22Rv1 (cell line): ENCODE measurements around the gene FGF21.
A peak's percentile ranks its signal among the peaks of the same experiment; 100 is the strongest.

Experiments used
- H3K27ac ChIP-seq: fragments of 450-650 bp; 2 replicates; pipeline ENCODE4 v1.5.1; 2017
- ZFX ChIP-seq: fragments of 450-650 bp; IDR thresholded peaks from 2 replicates; pipeline ENCODE4 v1.6.1; 2017; ENCODE audit warnings: antibody characterized with exemption, borderline replicate concordance
- TF ChIP-seq, protein P1 (sequence below): fragments of 450-650 bp; IDR thresholded peaks from 2 replicates; pipeline ENCODE4 v1.5.1; 2017; ENCODE audit warnings: mild to moderate bottlenecking

FGF21 gene

DNA sequence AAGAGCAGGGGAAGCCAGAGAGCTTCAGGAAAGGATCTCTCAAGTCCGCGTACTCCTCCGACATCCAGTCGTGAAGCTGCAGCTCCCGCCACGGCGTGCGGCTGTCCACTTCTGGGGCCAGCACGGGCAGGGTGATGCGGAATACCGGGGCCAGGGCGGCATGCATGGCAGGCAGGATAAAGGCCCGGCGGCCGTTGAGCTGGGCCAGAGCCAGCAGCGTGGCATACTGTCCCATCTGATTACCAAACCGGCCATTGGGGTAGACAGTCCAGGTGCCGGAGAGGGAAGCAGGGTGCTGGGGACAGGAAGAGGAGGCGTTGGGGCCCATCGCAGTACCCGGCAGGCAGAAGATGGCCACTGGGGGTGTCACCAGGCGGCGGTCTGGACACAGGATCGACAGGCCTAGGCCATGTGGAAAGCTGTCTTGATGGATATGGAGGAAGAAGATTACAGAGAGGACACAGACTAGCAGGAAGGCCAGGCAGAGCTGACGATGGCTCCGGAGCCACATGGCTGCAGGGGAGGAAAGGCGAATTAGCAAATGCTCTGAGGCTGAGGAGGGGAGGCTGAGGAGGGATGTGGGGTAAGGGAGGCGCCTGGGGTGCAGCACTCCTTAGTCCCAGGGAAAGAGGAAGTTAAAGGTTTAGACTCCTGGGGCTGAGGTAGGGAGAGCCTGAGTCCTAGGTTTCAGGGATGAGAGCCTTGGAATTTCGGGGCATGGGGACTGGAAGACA is 4.4 kb upstream of the FGF21 start:
- no peak for TF ChIP-seq ZFX
- TF ChIP-seq, protein P1, sequence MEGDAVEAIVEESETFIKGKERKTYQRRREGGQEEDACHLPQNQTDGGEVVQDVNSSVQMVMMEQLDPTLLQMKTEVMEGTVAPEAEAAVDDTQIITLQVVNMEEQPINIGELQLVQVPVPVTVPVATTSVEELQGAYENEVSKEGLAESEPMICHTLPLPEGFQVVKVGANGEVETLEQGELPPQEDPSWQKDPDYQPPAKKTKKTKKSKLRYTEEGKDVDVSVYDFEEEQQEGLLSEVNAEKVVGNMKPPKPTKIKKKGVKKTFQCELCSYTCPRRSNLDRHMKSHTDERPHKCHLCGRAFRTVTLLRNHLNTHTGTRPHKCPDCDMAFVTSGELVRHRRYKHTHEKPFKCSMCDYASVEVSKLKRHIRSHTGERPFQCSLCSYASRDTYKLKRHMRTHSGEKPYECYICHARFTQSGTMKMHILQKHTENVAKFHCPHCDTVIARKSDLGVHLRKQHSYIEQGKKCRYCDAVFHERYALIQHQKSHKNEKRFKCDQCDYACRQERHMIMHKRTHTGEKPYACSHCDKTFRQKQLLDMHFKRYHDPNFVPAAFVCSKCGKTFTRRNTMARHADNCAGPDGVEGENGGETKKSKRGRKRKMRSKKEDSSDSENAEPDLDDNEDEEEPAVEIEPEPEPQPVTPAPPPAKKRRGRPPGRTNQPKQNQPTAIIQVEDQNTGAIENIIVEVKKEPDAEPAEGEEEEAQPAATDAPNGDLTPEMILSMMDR = no peak
- H3K27ac ChIP-seq = peak overlapping the region; percentile 91; the same call in 1 of the 2 replicates

- peak overlapping the region; percentile 91 for H3K27ac ChIP-seq
These were observed 3.4 kb upstream of the FGF21 start for GRCh38 chr19:48751845-48752495.

DNA sequence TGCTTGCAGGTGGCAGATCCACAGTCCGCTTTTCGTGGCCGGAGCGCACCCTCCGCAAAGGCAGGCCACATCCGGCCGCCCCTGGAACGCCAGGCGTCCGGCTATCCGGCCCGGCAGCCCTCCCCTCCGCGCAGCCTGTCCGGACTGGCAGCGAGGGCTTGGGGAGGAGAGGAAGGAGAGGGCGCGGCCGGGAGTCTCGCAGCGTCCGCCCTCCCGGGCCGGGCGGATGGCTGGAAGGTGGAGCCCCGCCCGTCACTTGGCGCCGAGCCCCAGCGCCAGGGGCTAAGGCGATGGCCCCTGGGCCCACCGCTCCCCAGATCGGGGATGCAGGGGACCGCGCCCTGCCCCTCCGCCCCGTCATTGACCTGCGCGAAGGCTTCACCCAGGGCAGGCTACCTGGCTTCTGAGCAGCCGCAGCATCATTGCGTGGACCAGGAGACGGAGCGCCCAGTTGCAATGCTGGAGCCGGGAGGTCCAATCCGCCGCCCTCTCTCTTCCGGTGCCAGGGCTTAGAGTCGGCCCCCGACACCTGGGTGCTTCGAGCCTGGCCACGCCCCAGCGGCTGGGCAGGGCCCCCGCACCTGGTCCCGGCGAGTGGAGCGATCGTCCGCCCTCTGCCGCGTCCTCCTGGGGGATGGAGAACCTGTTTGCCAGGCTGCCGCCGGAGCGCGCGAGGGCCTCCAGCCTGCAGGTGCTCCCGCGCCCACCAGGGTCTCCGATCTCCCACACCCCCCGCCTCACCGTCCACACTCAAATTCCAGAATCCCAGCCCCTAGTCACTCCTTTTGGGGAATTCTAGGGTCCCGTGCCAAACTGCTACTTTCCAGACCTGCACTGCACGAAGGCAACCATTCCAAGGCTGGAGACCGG is 2.6 kb upstream of the FGF21 start, which contains the start of gene FUT1:
Gene FUT1 (minus strand): TSS at position 146 of the 870 bp plus-strand sequence. CDS start 1,360 bp downstream, outside the sequence.
- TF ChIP-seq, protein P1 = peak; percentile 38; the same call in 1 of the 2 replicates
- no peak for TF ChIP-seq ZFX
- H3K27ac ChIP-seq = peak within 1 kb of the TSS; percentile 91

More at GRCh38 chr19:48751845-48752495, 3.4 kb upstream of the FGF21 start:
- TF ChIP-seq, protein P1 = no peak
- TF ChIP-seq ZFX = no peak

DNA sequence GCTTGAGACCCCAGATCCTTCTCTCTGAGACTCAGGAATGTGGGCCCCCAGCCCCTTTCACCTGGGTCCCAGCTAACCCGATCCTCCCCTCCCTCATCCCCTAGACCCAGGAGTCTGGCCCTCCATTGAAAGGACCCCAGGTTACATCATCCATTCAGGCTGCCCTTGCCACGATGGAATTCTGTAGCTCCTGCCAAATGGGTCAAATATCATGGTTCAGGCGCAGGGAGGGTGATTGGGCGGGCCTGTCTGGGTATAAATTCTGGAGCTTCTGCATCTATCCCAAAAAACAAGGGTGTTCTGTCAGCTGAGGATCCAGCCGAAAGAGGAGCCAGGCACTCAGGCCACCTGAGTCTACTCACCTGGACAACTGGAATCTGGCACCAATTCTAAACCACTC is 463 bp downstream of the FGF21 start:
- no peak overlapping the region for H3K27ac ChIP-seq
- TF ChIP-seq, protein P1 = no peak
- TF ChIP-seq ZFX = no peak

- H3K27ac ChIP-seq = no peak overlapping the region
- TF ChIP-seq, protein P1 = no peak
- TF ChIP-seq ZFX = no peak
These were observed 888 bp downstream of the FGF21 start for GRCh38 chr19:48756212-48756611.

- H3K27ac ChIP-seq = no peak overlapping the region
- no peak for TF ChIP-seq ZFX
- TF ChIP-seq, protein P1 = no peak
These were observed 1.4 kb downstream of the FGF21 start for GRCh38 chr19:48756686-48757085.
